ENCODE results near the gene RFXAP.

The RFXAP gene

GRCh38 chr13:36815062-36815461 is 4.0 kb upstream of the RFXAP start:
- no peak for DNase-seq (ENCODE audit: low read depth in 2 of 2, low spot score in 1 of 2)

GRCh38 chr13:36817996-36818803 is 822 bp upstream of the RFXAP start:
- DNase-seq (ENCODE audit: low read depth in 2 of 2, low spot score in 1 of 2), result no peak

- DNase-seq (ENCODE audit: low read depth in 2 of 2, low spot score in 1 of 2), result no peak
Observed at GRCh38 chr13:36819739-36820090, 693 bp downstream of the RFXAP start.

DNA sequence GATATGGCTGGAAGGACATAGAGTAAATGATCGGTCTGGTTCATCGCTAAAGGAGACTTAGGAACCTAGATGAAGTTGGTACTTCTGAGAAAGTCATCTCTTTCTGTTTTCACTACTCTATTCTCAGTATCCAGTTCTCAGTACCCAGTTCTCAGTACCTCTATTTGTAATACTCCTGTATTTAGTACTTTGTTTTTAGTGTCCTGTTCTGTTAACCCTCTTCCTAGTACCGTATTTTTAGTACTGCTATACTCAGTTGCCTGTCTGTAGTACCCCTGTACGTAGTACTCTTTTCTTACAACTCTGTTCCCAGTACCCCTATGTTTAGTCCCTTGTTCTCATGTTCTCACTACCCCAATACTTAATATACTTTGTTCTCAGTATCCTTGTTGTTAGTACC is 1.2 kb downstream of the RFXAP start:
- DNase-seq (ENCODE audit: low read depth in 2 of 2, low spot score in 1 of 2), result no peak

GRCh38 chr13:36822785-36823184 is 3.8 kb downstream of the RFXAP start:
- no peak for DNase-seq (ENCODE audit: low read depth in 2 of 2, low spot score in 1 of 2)

- no peak for DNase-seq (ENCODE audit: low read depth in 2 of 2, low spot score in 1 of 2)
Observed at GRCh38 chr13:36829753-36830152, 10.7 kb downstream of the RFXAP start.

DNA sequence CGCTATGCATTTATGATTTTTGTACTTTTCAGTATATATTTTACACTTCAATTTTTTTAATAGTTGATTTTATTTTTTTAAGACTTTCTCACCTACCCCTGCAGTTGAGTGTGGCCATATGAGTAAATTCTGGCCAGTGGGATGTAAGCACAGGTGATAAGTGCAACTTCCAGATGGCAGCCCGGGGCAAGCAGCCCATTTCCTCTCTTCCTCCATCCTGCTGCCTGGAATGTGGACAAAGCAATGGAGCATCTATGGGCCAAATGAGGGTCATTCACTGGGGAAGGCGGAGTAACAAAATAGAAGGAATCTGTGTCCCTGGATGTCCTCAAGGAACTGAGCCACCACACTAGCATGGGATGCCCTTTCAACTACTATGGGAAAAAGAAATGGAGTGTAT is 12.3 kb downstream of the RFXAP start:
- no peak for DNase-seq (ENCODE audit: low read depth in 2 of 2, low spot score in 1 of 2)

GRCh38 chr13:36834299-36834698 is 15.3 kb downstream of the RFXAP start:
- DNase-seq (ENCODE audit: low read depth in 2 of 2, low spot score in 1 of 2), result no peak

DNA sequence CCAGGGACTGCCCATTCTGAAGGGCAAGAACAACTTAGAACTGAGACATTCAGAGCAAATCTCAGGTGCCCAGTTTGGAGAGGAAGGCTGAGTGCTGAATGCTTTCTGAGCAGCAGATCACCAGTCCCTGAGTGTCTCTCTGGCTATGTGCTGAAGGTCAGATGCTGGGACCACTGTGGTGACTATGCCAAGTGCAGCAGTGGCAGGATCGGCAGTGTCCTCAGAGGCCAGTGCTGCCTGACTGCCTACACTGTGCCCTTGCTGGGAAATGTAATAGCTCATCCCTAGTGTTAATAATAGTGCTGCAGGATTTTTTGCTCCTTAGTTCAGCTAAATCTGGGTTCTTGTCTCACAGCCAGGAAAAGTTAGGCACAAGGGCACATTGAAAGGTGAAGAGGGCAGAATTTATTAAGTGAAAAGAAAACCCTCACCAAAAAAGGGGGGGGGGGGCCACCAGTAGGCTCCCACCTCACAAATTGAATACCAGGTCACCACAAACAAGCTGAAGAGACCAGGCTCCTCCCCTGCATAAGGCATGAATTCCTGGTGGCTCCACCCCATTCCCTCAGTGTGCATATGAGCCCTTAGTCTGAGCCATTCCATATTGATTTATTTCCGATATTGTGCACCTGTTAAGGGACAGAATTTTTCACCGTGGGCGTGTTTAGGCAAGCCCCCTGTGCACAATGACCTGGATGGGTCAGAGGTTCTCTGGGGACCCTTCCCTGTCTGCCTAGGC is 18.5 kb downstream of the RFXAP start:
- DNase-seq (ENCODE audit: low read depth in 2 of 2, low spot score in 1 of 2), result no peak

GRCh38 chr13:36839281-36839680 is 20.3 kb downstream of the RFXAP start:
- DNase-seq (ENCODE audit: low read depth in 2 of 2, low spot score in 1 of 2), result no peak

DNA sequence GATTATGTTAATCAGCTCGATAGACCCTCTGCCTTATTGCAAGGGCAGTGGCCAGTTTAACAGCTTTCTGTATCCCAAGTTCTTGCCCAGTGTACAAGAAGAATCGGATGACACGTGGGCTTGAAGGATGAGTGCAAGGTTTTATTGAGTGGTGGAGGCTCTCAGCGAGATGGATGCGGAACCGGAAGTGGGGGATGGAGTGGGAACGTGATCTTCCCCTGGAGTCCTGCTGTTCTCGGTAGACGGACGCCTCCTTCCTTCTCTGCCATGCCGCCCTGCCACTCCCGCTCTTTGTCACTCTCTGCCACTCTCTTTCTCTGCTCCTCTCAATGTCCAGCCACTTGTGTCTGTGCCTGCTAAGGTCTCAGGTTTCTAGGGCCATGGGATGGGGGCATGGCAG is 21.0 kb downstream of the RFXAP start:
- DNase-seq (ENCODE audit: low read depth in 2 of 2, low spot score in 1 of 2), result no peak

GRCh38 chr13:36840718-36841250 is 21.8 kb downstream of the RFXAP start:
- no peak for DNase-seq (ENCODE audit: low read depth in 2 of 2, low spot score in 1 of 2)

- no peak for DNase-seq (ENCODE audit: low read depth in 2 of 2, low spot score in 1 of 2)
Observed at GRCh38 chr13:36841391-36841790, 22.4 kb downstream of the RFXAP start.

GRCh38 chr13:36847606-36848005 is 28.6 kb downstream of the RFXAP start:
- no peak for DNase-seq (ENCODE audit: low read depth in 2 of 2, low spot score in 1 of 2)

DNA sequence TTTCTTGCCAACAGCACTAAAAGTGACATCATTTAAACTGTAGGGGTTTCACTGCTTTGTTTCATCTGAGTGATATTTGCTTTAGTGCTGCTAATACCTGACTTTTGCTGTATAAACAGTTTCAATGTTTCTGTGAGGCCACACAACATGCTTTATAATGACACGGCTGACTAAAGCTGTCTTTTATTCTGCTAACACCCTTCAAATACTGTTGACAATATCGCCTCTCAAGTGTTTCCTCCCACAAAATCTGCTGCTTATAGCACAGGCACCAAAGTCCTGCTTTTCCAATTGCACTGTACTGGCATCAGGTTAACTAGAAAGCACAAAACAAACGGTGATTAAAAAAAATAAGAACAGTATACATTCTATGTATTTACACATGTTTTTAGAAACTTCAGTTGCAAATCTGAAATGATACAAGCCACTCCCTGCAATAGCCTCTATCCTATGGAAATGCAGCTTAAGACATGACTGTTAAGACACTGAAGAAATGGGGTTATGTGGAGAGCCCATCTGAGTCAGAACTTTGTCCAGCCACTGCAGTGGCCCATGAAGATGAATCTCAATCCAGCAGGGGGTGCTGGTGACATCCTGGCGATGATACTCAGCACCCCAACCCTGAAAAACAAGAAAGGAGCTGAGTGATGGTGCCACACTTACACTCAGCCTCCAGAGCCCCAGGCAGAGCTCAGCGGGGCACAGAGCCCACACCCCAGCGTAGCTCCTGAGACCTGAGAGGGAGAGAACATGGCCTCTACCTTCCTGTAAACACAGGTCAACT is 29.4 kb downstream of the RFXAP start:
- DNase-seq (ENCODE audit: low read depth in 2 of 2, low spot score in 1 of 2), result no peak

GRCh38 chr13:36850790-36851438 is 31.9 kb downstream of the RFXAP start:
- DNase-seq (ENCODE audit: low read depth in 2 of 2, low spot score in 1 of 2), result no peak

DNA sequence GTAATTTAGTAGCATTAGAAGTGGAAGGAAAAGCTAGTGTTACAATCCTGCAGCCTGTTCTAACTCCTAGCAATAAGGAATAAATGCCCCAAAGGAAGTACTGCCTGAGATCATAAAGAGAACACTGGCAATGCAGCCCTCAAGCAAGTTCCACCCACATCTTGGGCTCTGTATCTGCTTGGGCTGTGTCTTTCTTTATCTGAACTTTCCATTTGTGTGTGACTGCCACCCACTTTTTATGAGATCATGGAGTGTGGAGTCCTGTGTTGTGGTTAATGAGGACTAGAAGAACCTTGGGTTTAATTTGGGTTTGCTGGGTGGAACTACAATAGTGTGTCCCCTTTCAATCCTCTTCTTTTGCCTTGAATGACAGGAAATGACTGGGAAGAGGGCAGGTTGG is 38.2 kb downstream of the RFXAP start:
- no peak for DNase-seq (ENCODE audit: low read depth in 2 of 2, low spot score in 1 of 2)

- DNase-seq (ENCODE audit: low read depth in 2 of 2, low spot score in 1 of 2), result no peak
Observed at GRCh38 chr13:36858290-36858689, 39.3 kb downstream of the RFXAP start.

- DNase-seq (ENCODE audit: low read depth in 2 of 2, low spot score in 1 of 2), result no peak
Observed at GRCh38 chr13:36859259-36859658, 40.2 kb downstream of the RFXAP start.

GRCh38 chr13:36862002-36862685 is 43.1 kb downstream of the RFXAP start:
- no peak for DNase-seq (ENCODE audit: low read depth in 2 of 2, low spot score in 1 of 2)

- DNase-seq (ENCODE audit: low read depth in 2 of 2, low spot score in 1 of 2), result no peak
Observed at GRCh38 chr13:36862722-36863121, 43.7 kb downstream of the RFXAP start.
